ENCODE data around the gene GCLM. TPM values are rescaled to one million over a fixed set of nuclear protein-coding genes. Genes with fewer than 3 reads are reported as not detected.

The GCLM gene
- total and polyA plus RNA-seq, 9 of the 15 experiments (the other 6 are each of a cell fraction or from before 2014, with no cell fraction given) = 9.3 to 71.6 (median 24.5) TPM

- TF ChIP-seq ZNF830 (CRISPR knock-in tag; IDR thresholded peaks at IDR 0.05) (no peak), CEBPZ (IDR thresholded peaks at IDR 0.05; ENCODE audit: borderline replicate concordance, low read depth, low read length) (no peak), ZNF324 (CRISPR knock-in tag; IDR thresholded peaks at IDR 0.05) (no peak), ZNF445 (CRISPR knock-in tag; IDR thresholded peaks at IDR 0.05; ENCODE audit: low read depth) (no peak), RBM17 (IDR thresholded peaks at IDR 0.05; ENCODE audit: borderline replicate concordance, low read depth, low read length) (no peak), ZNF512 (tag; IDR thresholded peaks at IDR 0.05) (no peak), ZBTB40 (IDR thresholded peaks at IDR 0.05) (no peak), ZBTB40 (CRISPR knock-in tag; IDR thresholded peaks at IDR 0.05) (no peak), ZKSCAN3 (CRISPR knock-in tag; IDR thresholded peaks at IDR 0.05) (no peak), PRMT5 (CRISPR knock-in tag; IDR thresholded peaks at IDR 0.05) (no peak), TFAM (CRISPR knock-in tag; conservative IDR thresholded peaks at IDR 0.05) (no peak), ZNF224 (CRISPR knock-in tag; IDR thresholded peaks at IDR 0.05) (no peak)
These were observed 62.8 kb downstream of the GCLM start (continued) for GRCh38 chr1:93846206-93846991.

Measured in K562 (cell line).